Camera-type eye (tissue), 1 donor: ENCODE data around the gene RNU6-7. TPM values are rescaled to one million over a fixed set of nuclear protein-coding genes. Genes with fewer than 3 reads are reported as not detected.

Source experiments
- total RNA-seq: library from RNA; depleted of rRNA; stranded (reverse); fragments of >200 nt; gene quantifications from one replicate; pipeline ENCODE4 v1.2.3, GENCODE V29; 2014

RNU6-7 gene
- total RNA-seq = not detected

GRCh38 chr14:32201816-32202490 lies at the start of gene RNU6-7:
TSS of gene RNU6-7 (plus strand) at chr14:32202045.

DNA sequence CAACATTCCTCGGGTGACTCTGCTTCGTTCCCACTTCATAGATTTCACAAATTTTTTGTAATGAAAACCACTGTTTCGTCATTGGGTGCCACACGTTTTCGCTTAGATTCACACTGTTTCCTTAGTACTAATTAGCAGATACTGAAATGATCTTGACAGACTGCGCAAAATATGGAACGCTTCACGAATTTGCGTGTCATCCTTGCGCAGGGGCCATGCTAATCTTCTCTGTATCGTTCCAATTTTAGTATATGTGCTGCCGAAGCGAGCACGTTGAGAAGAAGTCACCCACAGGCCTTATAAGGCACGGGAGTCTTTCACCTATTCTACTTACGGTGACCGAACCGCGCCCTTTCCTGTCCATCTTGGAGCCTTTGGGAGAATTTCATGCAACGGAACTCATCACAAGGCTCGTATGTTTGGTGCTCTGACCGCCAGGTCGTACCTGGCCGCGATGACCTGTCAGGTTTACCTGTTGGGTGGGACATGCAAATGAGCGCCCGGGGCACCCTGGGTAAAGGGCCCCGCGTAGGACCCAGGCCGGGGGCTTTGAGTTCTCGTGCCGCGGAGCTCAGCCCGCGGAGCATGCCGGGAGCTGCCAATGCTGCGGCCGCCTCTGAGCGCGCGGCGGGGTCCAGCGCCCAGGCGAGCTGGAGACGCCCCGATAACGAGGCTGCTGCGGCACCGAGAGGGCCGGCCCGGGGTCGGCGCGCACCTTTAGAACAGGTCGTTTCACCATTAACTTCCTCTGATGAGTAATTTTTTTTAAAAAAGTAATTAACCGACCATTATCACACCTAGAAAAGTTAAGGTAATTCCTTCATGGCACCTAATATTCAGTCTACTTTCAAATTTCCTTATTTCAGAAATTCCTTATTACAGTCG lies 1.4 kb downstream of the RNU6-7 start, which contains the start of gene RNU6-8:
Gene RNU6-8, minus strand, starts transcription at position 272 of the 885 bp plus-strand sequence.

Other genes starting within 250 kb of the RNU6-7 start
- gene ARHGAP5, start 124.7 kb upstream of the RNU6-7 start, total RNA-seq = 300 TPM
- gene RNU6-8, start 1.2 kb downstream of the RNU6-7 start, total RNA-seq = not detected
- gene AKAP6, start 127.3 kb downstream of the RNU6-7 start, total RNA-seq = 74.4 TPM